ENCODE data around the gene CLCNKB.
A peak's percentile ranks its signal among the peaks of the same experiment; 100 is the strongest.
"Not testable (repeated sequence)": the region's sequence is repeated elsewhere in the genome, so short reads cannot be mapped to it uniquely, and the experiment has no call there.

Gene CLCNKB

GRCh38 chr1:16041200-16041599, 2.4 kb upstream of the CLCNKB start:
- Histone ChIP-seq H3K27ac (ENCODE audit: low read depth, low read length) (no peak overlapping the region), H3K9me2 (replicated peaks; ENCODE audit: control insufficient read depth, low read length) (no peaks in the 10 kb centered on the region), H3K4me1 (ENCODE audit: control insufficient read depth, low read length) (no peaks in the 10 kb centered on the region), H3K9me3 (ENCODE audit: control insufficient read depth, insufficient read depth, low read length) (no peaks in the 10 kb centered on the region), H3F3A (ENCODE audit: control insufficient read depth, insufficient read depth) (no peaks in the 10 kb centered on the region), H4K20me1 (ENCODE audit: control insufficient read depth, insufficient read depth, low read depth, low read length) (no peaks in the 10 kb centered on the region), H3K36me3 (ENCODE audit: control insufficient read depth, low read length) (no peaks in the 10 kb centered on the region), H3K4me3 (ENCODE audit: low read length) (no peak overlapping the region), H3K4me2 (ENCODE audit: low read length) (no peak overlapping the region), H3K79me2 (ENCODE audit: control insufficient read depth, low read length) (no peaks in the 10 kb centered on the region), H3K27me3 (ENCODE audit: control insufficient read depth, low read length) (no peaks in the 10 kb centered on the region; the same call in 1 of the 2 replicates)
- TF ChIP-seq CTCF (IDR thresholded peaks at IDR 0.05; ENCODE audit: low read depth, low read length, poor library complexity, severe bottlenecking) (no peak), EZH2phosphoT487 (IDR thresholded peaks at IDR 0.05; ENCODE audit: borderline replicate concordance, low read length) (no peak)

GRCh38 chr1:16042096-16042495, 1.5 kb upstream of the CLCNKB start:
- Histone ChIP-seq H3K9me2 (replicated peaks; ENCODE audit: control insufficient read depth, low read length) (no peaks in the 10 kb centered on the region), H3K4me2 (ENCODE audit: low read length) (no peak overlapping the region), H3K9me3 (ENCODE audit: control insufficient read depth, insufficient read depth, low read length) (no peaks in the 10 kb centered on the region), H3K36me3 (ENCODE audit: control insufficient read depth, low read length) (no peaks in the 10 kb centered on the region), H3K4me1 (ENCODE audit: control insufficient read depth, low read length) (no peaks in the 10 kb centered on the region), H3K27ac (ENCODE audit: low read depth, low read length) (no peak overlapping the region), H3K4me3 (ENCODE audit: low read length) (no peak overlapping the region), H3K79me2 (ENCODE audit: control insufficient read depth, low read length) (no peaks in the 10 kb centered on the region), H4K20me1 (ENCODE audit: control insufficient read depth, insufficient read depth, low read depth, low read length) (no peaks in the 10 kb centered on the region), H3K27me3 (ENCODE audit: control insufficient read depth, low read length) (no peaks in the 10 kb centered on the region; the same call in 1 of the 2 replicates), H3F3A (ENCODE audit: control insufficient read depth, insufficient read depth) (no peaks in the 10 kb centered on the region)
- TF ChIP-seq CTCF (IDR thresholded peaks at IDR 0.05; ENCODE audit: low read depth, low read length, poor library complexity, severe bottlenecking) (peak; percentile 57), EZH2phosphoT487 (IDR thresholded peaks at IDR 0.05; ENCODE audit: borderline replicate concordance, low read length) (no peak)

- not testable (repeated sequence) for H3K27ac ChIP-seq (ENCODE audit: low read depth, low read length); H3K9me2 ChIP-seq (replicated peaks; ENCODE audit: control insufficient read depth, low read length); H3K27me3 ChIP-seq (ENCODE audit: control insufficient read depth, low read length); H3F3A ChIP-seq (ENCODE audit: control insufficient read depth, insufficient read depth); H3K79me2 ChIP-seq (ENCODE audit: control insufficient read depth, low read length); H3K36me3 ChIP-seq (ENCODE audit: control insufficient read depth, low read length); H3K4me3 ChIP-seq (ENCODE audit: low read length); H3K9me3 ChIP-seq (ENCODE audit: control insufficient read depth, insufficient read depth, low read length); H3K4me1 ChIP-seq (ENCODE audit: control insufficient read depth, low read length); H3K4me2 ChIP-seq (ENCODE audit: low read length); H4K20me1 ChIP-seq (ENCODE audit: control insufficient read depth, insufficient read depth, low read depth, low read length)
Measured at GRCh38 chr1:16042654-16043053, 928 bp upstream of the CLCNKB start.

GRCh38 chr1:16043950-16044349, 368 bp downstream of the CLCNKB start:
- H3K27me3 ChIP-seq (ENCODE audit: control insufficient read depth, low read length) = no peaks in the 10 kb centered on the region; the same call in 1 of the 2 replicates
- TF ChIP-seq CTCF (IDR thresholded peaks at IDR 0.05; ENCODE audit: low read depth, low read length, poor library complexity, severe bottlenecking) (no peak), EZH2phosphoT487 (IDR thresholded peaks at IDR 0.05; ENCODE audit: borderline replicate concordance, low read length) (no peak)
- H3K4me1 ChIP-seq (ENCODE audit: control insufficient read depth, low read length) = no peaks in the 10 kb centered on the region

More at GRCh38 chr1:16043950-16044349, 368 bp downstream of the CLCNKB start:
- H3K9me2 ChIP-seq (replicated peaks; ENCODE audit: control insufficient read depth, low read length) = no peaks in the 10 kb centered on the region
- H3K36me3 ChIP-seq (ENCODE audit: control insufficient read depth, low read length) = no peaks in the 10 kb centered on the region
- H3F3A ChIP-seq (ENCODE audit: control insufficient read depth, insufficient read depth) = no peaks in the 10 kb centered on the region
- no peak overlapping the region for H3K27ac ChIP-seq (ENCODE audit: low read depth, low read length)
- no peaks in the 10 kb centered on the region for H4K20me1 ChIP-seq (ENCODE audit: control insufficient read depth, insufficient read depth, low read depth, low read length)
- no peak overlapping the region for H3K4me2 ChIP-seq (ENCODE audit: low read length)
- no peaks in the 10 kb centered on the region for H3K9me3 ChIP-seq (ENCODE audit: control insufficient read depth, insufficient read depth, low read length)
- H3K4me3 ChIP-seq (ENCODE audit: low read length) = no peak overlapping the region
- no peaks in the 10 kb centered on the region for H3K79me2 ChIP-seq (ENCODE audit: control insufficient read depth, low read length)

All from DOHH2 (cell line).